Duodenal mucosa (tissue), 2 donors: Measurements from ENCODE around the gene HAX1.
"Not testable (repeated sequence)": the region's sequence is repeated elsewhere in the genome, so short reads cannot be mapped to it uniquely, and the experiment has no call there.

Experiments
- H3K27ac ChIP-seq: one replicate; pipeline ENCODE4 v1.7.0; 2013; ENCODE audit warnings: low read depth, low read length
- H3K27me3 ChIP-seq, 2 donors: one replicate each; pipeline ENCODE4 v1.7.0; 2013; ENCODE audit warnings: low read length in 2 of 2, control low read depth in 1 of 2; ENCODE audit not compliant: insufficient read depth in 2 of 2, control insufficient read depth in 1 of 2
- H3K36me3 ChIP-seq, 2 donors: one replicate each; pipeline ENCODE4 v1.7.0; 2013; ENCODE audit warnings: low read length in 2 of 2, control low read depth in 1 of 2; ENCODE audit not compliant: insufficient read depth in 2 of 2, control insufficient read depth in 1 of 2
- H3K4me1 ChIP-seq, 2 donors: one replicate each; pipeline ENCODE4 v1.7.0; 2013; ENCODE audit warnings: low read length in 2 of 2, control low read depth in 1 of 2; ENCODE audit not compliant: insufficient read depth in 2 of 2, control insufficient read depth in 1 of 2
- H3K4me3 ChIP-seq, 2 donors: one replicate each; pipeline ENCODE4 v1.7.0; 2013; ENCODE audit warnings: low read length in 2 of 2, low read depth in 1 of 2
- H3K9ac ChIP-seq, 2 donors: one replicate each; pipeline ENCODE4 v1.7.0; 2013; ENCODE audit warnings: low read length in 2 of 2, low read depth in 1 of 2
- H3K9me3 ChIP-seq, 2 donors: one replicate each; pipeline ENCODE4 v1.7.0; 2013; ENCODE audit warnings: low read length in 2 of 2, control low read depth in 1 of 2; ENCODE audit not compliant: control insufficient read depth in 1 of 2

The HAX1 gene

GRCh38 chr1:154272999-154273563 is 652 bp downstream of the HAX1 start:
- peak overlapping the region; percentile 92 to 93 for H3K4me3 ChIP-seq
- H3K9ac ChIP-seq: peak overlapping the region; percentile 88 to 94
- peaks cover 22 to 27% of the 10 kb centered on the region in 2 donors for H3K36me3 ChIP-seq
- H3K4me1 ChIP-seq: peaks cover 0 to 17% of the 10 kb centered on the region in 2 donors
- H3K27ac ChIP-seq: peak overlapping the region; percentile 72
- H3K9me3 ChIP-seq: no peaks in the 10 kb centered on the region
- no peaks in the 10 kb centered on the region for H3K27me3 ChIP-seq

DNA sequence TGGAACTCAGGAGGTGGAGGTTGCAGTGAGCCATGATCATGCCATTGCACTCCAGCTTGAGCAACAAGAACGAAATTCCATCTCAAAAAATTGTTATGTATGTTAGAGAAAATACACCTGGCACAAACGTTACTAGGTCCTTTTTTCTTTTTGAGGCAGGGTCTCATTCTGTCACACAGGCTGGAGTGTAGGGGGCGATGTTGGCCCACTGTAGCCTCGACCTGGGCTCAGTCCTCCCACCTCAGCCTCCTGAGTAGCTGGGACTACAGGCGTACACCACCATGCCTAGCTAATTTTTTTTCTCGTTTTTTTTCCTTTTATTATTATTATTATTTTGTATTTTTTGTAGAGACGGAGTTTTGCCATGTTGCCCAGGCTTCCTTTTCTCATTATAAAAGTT is 4.4 kb downstream of the HAX1 start:
- Histone ChIP-seq H3K9ac (no peak overlapping the region), H3K27ac (no peak overlapping the region), H3K36me3 (peaks cover 8% of the 10 kb centered on the region in 2 donors), H3K4me3 (no peak overlapping the region), H3K27me3 (no peaks in the 10 kb centered on the region), H3K9me3 (no peaks in the 10 kb centered on the region), H3K4me1 (peaks cover 0 to 13% of the 10 kb centered on the region in 2 donors)

- not testable (repeated sequence) for H3K4me1 ChIP-seq, H3K27ac ChIP-seq, H3K9ac ChIP-seq, H3K9me3 ChIP-seq, H3K27me3 ChIP-seq, H3K36me3 ChIP-seq, H3K4me3 ChIP-seq
Measured at GRCh38 chr1:154287591-154287990, 15.2 kb downstream of the HAX1 start.

DNA sequence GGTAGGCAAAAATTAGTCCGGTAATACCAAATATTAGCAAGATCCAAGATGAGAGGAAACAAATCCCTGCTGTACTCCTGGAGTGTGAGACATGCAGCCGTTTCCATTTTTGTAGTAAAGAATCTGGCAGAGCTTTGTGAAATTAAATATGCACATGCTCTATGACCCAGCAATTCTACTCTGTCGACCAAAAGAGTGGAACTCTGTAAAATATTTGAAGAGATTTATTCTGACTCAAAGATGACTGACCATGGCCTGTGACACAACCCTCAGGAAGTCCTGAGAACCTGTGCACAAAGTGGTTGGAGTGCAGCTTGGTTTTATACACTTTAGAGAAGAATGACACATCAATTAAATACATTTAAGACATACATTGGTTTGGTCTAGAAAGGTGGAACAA is 16.2 kb downstream of the HAX1 start:
- H3K9me3 ChIP-seq: no peaks in the 10 kb centered on the region
- H3K36me3 ChIP-seq: no peaks in the 10 kb centered on the region
- H3K4me3 ChIP-seq: no peak overlapping the region
- no peak overlapping the region for H3K27ac ChIP-seq
- H3K4me1 ChIP-seq: no peaks in the 10 kb centered on the region
- no peak overlapping the region for H3K9ac ChIP-seq
- no peaks in the 10 kb centered on the region for H3K27me3 ChIP-seq

DNA sequence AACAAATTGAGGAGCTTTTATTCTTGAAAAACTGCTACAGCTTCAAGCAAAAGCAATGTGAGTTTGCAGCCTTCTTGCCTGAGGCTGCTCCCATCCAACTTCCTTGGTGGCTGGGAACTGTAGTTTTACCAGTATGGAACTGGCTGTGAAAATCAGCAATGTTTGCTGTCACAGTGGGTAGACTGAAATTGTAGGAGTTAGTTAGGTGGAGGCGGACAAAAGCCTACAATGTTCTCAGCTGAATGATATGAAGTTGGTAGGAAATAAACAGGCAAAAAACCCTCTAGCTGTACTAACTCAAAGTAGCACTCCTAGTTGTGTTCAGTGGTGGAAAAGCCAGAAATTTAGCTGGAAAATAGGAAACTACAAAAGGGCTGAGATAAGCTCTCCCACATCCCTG is 18.5 kb downstream of the HAX1 start:
- Histone ChIP-seq H3K27me3 (no peaks in the 10 kb centered on the region), H3K9me3 (peaks cover 4 to 15% of the 10 kb centered on the region in 2 donors), H3K4me3 (no peak overlapping the region), H3K27ac (no peak overlapping the region), H3K4me1 (no peaks in the 10 kb centered on the region), H3K36me3 (no peaks in the 10 kb centered on the region), H3K9ac (no peak overlapping the region)

DNA sequence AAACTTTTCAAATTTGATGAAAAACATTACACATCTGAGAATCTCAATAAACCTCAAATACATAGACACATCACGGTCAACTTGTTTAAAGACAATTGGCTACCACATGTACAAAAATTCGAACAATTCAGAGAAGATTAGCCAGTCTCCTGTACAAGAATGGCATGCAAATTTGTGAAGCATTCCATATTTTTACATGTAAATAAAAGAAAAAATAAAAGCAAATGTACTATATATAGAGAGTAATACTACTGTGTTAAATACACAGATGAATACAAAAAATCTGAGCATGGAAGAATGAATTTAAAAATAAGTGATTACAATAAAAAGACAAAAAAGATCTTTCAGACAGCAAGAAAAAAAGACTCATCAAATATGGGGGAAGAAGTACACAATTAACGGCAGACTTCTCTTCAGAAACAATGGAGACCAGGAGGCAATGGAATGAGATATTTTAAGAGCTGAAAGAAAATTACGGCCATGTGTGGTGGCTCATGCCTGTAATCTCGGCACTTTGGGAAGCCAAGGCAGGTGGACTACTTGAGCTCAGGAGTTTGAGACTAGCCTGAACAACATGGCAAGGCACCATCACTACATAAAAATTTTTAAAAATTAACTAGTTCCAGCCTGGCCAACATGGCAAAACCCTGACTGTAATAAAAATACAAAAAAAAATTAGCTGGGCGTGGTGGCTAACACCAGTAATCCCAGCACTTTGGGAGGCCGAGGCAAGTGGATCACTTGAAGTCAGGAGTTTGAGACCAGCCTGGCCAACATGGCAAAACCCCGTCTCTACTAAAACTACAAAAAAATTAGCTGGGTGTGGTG is 23.2 kb downstream of the HAX1 start:
- H3K9me3 ChIP-seq: peaks cover 4 to 15% of the 10 kb centered on the region in 2 donors
- no peak overlapping the region for H3K4me3 ChIP-seq
- H3K36me3 ChIP-seq: no peaks in the 10 kb centered on the region
- H3K4me1 ChIP-seq: no peaks in the 10 kb centered on the region
- H3K27ac ChIP-seq: no peak overlapping the region
- no peaks in the 10 kb centered on the region for H3K27me3 ChIP-seq
- no peak overlapping the region for H3K9ac ChIP-seq

- H3K9ac ChIP-seq: no peak overlapping the region
Measured at GRCh38 chr1:154301582-154301981, 29.2 kb downstream of the HAX1 start.

DNA sequence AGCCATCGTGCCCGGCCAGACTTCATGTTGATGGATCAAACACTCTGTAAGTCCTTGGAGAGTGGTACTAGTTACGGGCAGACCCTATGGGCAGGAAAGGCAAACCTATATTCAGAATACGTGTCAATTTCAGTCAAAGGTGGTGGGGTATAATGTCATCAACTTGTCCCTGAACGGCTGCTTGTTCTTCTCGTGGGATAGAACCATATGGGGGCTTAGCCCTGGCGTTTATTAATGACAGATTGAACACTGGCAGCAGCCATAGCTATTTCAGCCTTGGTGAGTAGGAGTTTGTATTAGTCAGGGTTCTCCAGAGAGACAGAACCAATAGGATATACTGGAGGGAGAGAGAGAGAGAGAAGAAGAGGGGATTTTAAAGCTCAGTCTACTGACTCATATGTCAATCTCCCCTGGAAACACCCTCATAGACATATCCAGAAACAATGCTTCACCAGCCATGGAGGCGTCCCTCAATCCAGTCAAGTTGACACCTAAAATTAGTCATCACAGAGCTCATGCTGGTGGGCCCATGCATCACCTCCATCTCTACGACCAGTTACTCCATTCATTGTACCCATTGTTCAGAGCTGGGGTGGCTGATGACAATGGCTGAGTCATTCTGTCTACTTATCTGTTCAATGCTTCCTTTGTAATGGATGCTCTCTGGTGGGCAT is 32.4 kb downstream of the HAX1 start:
- no peaks in the 10 kb centered on the region for H3K27me3 ChIP-seq
- no peak overlapping the region for H3K27ac ChIP-seq
- no peak overlapping the region for H3K4me3 ChIP-seq
- no peak overlapping the region for H3K9ac ChIP-seq
- H3K9me3 ChIP-seq: no peaks in the 10 kb centered on the region
- H3K4me1 ChIP-seq: no peaks in the 10 kb centered on the region
- H3K36me3 ChIP-seq: no peaks in the 10 kb centered on the region

More at GRCh38 chr1:154301582-154301981, 29.2 kb downstream of the HAX1 start:
- H3K36me3 ChIP-seq: no peaks in the 10 kb centered on the region
- H3K27ac ChIP-seq: no peak overlapping the region
- no peaks in the 10 kb centered on the region for H3K27me3 ChIP-seq
- H3K4me3 ChIP-seq: no peak overlapping the region
- H3K9me3 ChIP-seq: no peaks in the 10 kb centered on the region
- H3K4me1 ChIP-seq: no peaks in the 10 kb centered on the region

GRCh38 chr1:154306151-154306550 is 33.7 kb downstream of the HAX1 start:
- Histone ChIP-seq H3K36me3 (no peaks in the 10 kb centered on the region), H3K4me1 (no peaks in the 10 kb centered on the region), H3K27me3 (no peaks in the 10 kb centered on the region), H3K4me3 (no peak overlapping the region), H3K9ac (no peak overlapping the region), H3K9me3 (no peaks in the 10 kb centered on the region), H3K27ac (no peak overlapping the region)

DNA sequence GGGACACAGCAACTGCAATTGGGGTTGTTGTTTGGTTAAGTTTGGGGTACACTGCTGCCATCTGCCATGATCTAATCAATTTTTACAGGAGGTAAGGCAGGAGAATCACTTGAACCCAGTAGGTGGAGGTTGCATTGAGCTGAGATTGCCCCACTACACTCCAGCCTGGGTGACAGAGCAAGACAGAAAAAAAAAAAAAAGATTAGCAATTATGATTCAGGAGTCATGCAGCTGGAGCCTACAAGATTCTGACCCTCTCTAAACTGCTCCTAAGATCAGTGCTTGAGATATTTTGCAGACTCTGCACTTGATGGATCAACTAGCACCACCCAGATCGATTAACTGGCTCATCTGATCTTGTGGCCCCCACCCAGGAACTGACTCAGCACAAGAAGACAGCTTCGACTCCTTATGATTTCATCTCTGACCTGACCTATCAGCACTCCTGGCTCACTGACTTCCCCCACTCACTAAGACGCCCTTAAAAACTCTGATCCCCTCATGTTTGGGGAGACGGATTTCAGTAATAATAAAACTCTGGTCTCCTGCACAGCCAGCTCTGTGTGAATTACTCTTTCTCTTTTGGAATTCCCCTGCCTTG is 35.3 kb downstream of the HAX1 start:
- not testable (repeated sequence) for H3K4me3 ChIP-seq, H3K9me3 ChIP-seq, H3K27me3 ChIP-seq, H3K4me1 ChIP-seq, H3K27ac ChIP-seq, H3K9ac ChIP-seq, H3K36me3 ChIP-seq
